ENCODE measurements around the gene GALNT16.

The GALNT16 gene

DNA sequence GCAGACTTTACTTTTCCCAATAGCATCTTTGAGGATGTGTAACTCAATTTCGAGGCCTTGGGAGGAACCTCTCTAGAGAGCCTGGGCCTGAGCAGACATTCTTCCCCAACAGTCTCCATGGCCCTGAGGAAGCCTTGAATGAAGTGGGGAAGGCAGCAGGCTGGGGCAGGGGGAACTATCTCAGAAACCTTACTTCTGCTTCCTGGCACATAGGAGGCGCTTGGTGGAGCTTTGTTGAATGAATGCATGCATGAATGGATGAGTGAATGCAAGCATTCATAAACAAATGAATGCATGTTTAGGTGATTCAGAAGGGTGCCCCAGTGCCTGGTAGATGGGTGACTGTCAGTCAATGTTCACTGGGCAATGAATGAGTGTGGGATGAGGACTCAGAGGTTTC lies 58.3 kb downstream of the GALNT16 start:
- no peak for DNase-seq

GRCh38 chr14:69318901-69319475 lies 59.0 kb downstream of the GALNT16 start:
- no peak for DNase-seq

DNA sequence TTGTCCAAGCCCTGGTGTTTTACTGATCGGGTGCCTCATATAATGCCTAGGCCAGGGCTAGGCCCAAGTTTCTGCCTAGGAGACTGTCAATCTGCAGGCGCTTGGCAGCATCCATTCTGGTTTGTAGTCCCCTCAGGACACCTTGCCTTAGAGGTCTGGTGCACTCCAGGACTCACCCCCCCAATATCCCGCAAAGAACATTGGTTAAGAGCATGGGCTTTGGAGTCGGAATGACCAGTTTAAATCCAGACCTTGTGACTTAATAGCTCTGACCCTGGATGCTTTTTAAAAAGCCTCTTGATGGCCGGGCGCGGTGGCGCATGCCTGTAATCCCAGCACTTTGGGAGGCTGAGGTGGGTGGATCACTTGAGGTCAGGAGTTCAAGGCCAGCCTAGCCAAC lies 60.0 kb downstream of the GALNT16 start:
- DNase-seq, result no peak

DNA sequence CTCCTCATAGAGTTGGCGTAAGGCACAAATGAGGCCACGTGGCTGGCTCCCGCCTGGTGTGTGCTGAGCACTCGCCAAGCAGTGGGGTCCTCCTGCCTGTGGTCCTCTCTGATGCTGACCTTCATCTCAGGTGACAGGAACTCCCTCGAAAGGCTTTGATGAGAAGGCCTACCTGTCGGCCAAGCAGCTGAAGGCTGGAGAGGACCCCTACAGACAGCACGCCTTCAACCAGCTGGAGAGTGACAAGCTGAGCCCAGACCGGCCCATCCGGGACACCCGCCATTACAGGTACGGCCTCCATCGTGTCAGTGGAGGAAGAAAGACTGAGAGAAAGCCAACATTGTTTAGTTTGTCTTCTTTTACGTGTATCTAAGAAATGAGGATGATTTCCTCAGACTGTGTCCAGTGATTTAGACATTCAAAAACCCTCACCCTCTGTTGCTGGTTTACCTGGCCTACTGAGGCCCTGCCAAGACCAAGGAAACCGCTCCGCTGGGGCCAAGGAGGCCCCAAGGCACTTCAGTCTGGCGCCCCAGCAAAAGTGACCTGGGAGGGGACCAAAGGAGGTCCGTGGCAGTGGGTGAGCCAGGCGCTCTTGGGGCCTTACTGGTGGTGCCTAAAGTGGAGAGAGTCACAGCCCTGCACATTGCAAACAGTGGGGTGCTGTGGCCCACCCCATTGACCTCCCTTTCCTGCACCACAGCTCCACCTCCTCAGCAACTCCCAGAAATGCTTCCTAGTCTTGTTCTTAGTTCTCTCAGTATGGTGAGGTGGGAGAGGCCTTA lies 60.8 kb downstream of the GALNT16 start:
- no peak for DNase-seq

DNA sequence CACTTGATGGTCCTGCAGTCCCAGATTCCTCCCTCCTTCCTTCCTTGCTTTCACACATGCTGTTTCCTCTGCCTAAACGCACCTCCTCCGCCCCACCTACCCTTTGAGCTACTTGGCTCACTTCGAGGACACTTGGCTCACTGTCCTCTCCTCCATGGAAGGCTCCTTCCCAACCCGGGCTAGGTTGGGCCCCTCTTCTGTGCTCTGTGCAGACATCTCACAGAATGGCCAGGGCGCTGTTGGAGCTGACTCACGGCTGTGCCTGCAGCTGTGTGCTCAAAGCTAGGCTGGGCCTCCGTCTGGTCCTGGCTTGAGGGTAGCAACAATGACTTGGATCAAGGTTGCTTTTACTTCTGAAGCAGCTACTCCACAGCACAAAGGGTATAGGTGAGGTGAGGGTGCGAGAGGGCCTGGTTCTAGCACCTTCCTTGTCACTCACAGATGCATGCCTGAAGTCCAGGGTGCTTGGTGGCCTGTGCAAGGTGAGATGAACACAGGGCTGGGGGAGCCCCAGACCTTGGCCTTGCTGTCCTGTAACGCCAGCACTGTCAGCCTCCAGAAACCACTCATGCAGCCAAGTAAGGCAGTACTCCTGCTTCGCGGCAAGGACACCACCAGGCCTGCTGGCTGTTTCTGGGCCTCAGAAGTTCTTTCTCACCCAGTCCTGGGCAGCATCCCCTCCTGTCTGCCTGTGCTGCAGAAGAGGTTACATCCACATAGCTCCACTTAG lies 61.8 kb downstream of the GALNT16 start:
- DNase-seq, result no peak

- DNase-seq, result no peak
Measured at GRCh38 chr14:69323266-69323998, 63.5 kb downstream of the GALNT16 start.

DNA sequence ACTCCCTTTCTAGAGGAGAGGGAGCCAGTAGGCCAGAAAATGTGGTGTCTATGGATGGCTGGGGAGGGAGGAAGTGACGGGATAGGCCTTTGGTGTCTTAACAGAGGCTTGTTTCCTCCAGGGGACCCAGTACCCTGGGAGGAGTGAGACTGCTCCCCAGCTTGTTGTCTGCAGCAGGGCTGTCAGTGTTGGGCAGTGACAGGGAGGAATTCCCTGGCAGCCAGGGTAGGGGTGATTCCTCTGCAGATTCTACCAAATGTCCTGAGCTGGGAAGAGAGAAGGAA lies 64.0 kb downstream of the GALNT16 start:
- no peak for DNase-seq

GRCh38 chr14:69324341-69324931 lies 64.5 kb downstream of the GALNT16 start:
- no peak for DNase-seq

GRCh38 chr14:69325086-69325485 lies 65.1 kb downstream of the GALNT16 start:
- no peak for DNase-seq

DNA sequence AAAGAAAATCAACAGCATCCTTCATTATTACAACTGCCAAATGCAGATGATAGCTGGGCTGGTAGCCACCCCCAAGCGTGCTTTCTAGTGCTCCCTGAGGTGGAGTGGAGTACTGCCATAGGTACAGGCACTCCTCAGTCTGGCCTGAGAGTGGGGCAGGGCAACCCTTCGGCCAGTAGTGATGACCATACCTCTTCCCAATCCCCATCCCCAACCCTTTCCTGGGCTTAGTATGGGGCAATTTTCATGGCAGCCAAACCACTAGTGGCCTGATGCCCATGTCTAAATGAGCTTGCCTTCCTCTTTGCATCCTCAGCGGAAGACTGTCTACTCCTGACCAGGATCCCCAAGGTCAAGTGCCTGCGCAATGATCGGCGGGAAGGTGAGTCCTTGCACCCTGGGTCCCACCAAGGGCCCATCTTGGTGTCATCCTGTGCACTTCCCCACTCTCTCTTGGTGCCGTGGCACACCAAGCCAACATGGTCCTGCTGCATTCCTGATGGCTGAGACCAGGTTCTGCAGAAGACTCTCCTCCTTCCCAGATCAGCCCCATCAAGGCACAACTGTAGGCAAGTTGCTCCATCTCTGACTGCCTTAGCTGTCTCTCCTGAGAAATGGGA lies 65.8 kb downstream of the GALNT16 start:
- no peak for DNase-seq

DNA sequence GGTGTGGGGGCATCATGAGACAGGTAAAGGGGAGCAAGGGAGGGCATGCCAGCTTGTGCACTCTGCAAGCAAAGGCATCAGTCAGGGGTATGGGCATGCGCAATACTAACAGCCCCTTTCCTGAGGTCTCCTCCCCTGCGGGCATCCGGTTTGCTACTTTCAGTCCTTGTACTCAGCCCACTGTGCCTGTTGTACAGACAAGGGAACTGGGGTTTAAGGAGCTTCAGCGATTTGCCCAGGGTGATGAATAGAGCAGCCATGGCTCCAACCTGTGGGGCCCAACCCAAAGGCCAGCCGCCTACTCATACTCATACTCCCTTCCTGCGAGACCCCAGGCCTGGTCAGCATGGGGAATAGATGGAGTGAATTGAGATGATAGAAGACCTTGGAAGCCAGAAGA lies 66.7 kb downstream of the GALNT16 start:
- no peak for DNase-seq

- DNase-seq, result no peak
Measured at GRCh38 chr14:69327507-69327906, 67.5 kb downstream of the GALNT16 start.

GRCh38 chr14:69328317-69328716 lies 68.4 kb downstream of the GALNT16 start:
- DNase-seq, result no peak

GRCh38 chr14:69328765-69329164 lies 68.8 kb downstream of the GALNT16 start:
- DNase-seq, result no peak

DNA sequence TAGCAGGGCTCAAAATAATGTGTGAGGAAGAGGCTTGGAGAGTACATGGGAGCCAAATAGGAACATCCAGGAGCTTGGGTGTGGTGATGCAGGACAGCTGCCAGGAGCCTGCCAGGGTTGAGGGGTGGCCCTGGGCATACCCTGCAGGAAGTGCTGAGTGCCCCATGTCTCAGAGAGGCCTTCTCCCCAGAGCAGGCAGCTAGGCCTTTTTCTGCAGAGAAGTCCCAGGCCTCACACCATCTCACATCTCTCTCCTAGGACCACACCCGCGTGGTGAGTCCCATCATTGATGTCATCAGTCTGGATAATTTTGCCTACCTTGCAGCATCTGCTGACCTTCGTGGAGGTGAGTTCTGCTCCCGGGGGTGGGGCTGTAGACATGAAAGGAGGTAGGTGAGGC lies 71.2 kb downstream of the GALNT16 start:
- no peak for DNase-seq

GRCh38 chr14:69332782-69333395 lies 72.9 kb downstream of the GALNT16 start:
- DNase-seq, result no peak

DNA sequence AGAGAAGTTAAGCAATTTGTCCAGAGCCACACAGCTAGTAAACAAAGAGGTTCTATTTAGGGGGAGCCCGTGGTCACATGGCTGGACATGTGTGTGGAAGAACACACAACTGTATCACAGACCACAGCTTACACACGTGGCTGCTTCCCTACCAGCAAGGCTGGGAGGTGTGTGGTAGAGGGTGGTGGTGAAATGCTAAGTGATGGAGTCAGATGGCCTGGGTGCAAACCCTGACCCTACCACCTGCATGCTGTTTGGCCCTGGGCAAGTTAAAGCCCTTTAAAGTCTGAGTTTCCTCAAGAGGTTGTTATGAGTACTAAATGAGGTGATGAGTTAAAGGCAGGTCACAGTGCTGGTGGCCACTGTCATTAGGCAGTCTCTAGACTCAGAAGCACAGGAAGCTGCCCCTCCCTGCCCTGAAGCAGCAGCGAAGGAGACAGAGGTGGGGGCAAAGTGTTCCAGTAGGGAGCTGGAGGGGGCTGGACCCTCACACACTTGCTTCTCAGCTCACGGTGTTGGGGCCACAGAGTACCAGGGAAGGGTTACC lies 73.9 kb downstream of the GALNT16 start:
- no peak for DNase-seq

DNA sequence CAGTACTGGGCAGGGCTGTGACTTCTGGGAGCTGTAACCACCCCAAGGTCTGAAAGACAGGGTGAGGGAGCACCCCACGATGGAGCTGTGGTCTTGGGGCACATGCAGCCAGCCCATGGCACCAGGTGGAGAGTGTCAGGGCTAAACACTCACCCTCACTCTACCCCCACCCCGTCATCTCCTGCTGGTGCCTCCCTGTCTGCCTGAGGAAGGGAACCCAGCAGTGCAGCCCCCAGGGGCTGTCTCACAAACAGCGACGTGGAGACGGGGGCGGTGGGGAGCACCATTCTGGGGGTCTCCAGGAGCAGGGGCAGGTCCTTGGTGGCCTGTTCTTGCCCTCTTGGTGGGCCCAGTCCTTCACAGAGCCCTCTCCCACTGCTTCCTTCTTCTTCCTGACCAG lies 74.6 kb downstream of the GALNT16 start:
- DNase-seq, result no peak

GRCh38 chr14:69335371-69335771 lies 75.4 kb downstream of the GALNT16 start:
- no peak for DNase-seq

GRCh38 chr14:69337984-69338383 lies 78.0 kb downstream of the GALNT16 start:
- no peak for DNase-seq

DNA sequence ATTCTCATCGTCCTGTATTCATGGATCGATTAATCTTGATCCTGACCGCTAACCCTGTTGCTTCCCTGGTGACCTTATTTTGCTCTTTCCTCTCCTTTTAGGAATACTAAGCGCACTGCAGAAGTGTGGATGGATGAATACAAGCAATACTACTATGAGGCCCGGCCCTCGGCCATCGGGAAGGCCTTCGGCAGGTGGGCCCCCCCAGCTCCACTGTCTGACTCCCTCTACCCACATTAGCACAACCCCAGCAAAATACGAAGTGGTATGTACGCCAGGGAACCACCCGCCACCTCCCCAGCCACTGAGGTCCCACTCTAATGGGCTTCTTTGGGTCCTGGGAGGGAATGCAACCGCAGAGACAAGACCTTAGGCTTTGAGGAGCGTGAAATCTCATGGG lies 79.5 kb downstream of the GALNT16 start:
- DNase-seq, result no peak

- no peak for DNase-seq
Measured at GRCh38 chr14:69342928-69343525, 83.1 kb downstream of the GALNT16 start.

Measured in cortex of kidney (tissue), 1 donor.